Stimulated activated CD8-positive, alpha-beta memory T cell treated with anti-CD3 and anti-CD28 coated beads, Interleukin-12 subunit alpha, Interleukin-12 subunit beta, amount 100 ng/mL, for 24 hours (primary cell): Measurements from ENCODE around the gene NAGPA.

ENCODE experiments used
- DNase-seq: peaks from one replicate; pipeline ENCODE4 v3.0.0-alpha.2; 2020; ENCODE audit errors: extremely low read depth

The NAGPA gene

DNA sequence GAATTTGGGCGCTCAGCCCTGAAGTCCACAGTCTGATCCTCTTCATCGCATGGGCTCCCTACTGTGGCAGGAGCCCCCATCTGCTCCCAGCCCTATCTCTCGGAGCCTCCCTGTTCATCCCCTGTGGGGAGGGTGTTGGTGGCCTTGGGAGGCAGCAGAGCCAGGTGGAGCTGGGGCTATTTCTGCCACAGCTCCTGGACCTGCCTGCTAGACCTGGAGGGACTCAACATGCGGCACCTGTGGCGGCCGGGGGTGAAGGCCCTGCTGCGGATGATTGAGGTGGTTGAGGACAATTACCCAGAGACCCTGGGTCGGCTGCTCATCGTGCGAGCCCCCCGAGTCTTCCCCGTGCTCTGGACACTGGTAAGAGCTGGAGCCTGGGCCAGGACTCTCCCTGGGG, 30.5 kb downstream of the NAGPA start:
- DNase-seq = no peak

DNA sequence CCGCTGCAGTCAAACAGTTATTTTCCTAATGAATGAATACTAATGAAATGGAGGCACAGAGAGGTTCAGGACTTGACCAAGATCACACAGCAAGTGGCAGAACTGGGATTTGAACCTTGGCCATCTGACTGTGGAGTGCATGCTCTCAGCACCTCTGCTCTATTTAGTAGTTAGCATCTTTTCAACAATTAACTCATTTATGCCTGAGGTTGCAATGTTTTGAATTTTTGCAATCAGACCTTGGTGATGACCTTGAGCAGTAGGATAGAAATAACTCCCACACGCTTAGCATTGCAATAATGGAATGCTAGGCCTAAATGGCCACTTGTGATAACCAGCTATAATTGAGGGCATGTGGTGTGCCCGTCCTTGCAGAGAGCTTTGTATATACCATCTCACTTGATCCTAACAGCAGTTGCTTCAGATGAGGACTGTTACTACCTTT, 31.0 kb downstream of the NAGPA start:
- no peak for DNase-seq

DNA sequence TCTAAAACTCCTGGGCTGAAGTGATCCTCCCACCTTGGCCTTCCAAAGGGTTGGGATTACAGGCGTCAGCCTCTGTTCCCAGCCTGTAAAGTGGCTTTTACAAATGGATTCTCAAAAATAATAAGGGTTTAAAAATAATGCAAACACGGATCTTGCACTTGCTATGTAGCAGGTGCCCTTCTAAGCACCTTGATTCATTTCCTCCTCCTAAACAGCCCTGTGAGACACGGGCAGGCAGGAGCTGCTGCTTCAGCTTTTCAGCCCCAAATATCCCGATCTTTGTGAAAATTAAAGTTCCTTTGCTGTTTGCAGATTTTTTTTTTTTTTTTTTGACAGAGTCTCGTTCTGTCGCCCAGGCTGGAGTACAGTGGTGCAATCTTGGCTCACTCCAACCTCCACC, 31.7 kb downstream of the NAGPA start:
- no peak for DNase-seq

DNA sequence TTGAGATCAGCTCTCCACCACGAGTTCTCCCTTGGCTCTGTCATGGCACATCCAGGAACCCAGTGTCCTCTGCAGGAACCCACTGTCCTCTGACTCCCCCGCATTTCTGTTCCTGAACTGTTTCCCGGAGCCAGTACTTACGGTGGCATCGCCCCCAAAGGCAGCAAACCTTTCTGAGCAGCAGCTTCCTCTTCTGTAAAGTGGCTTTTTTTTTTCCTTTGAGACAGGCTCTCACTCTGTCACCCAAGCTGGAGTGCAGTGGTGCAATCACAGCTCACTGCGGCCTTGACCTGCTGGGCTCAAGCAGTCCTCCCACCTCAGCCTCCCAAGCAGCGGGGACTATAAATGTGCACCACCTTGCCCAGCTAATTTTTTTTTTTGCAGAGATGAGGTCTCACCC, 32.2 kb downstream of the NAGPA start:
- no peak for DNase-seq

DNA sequence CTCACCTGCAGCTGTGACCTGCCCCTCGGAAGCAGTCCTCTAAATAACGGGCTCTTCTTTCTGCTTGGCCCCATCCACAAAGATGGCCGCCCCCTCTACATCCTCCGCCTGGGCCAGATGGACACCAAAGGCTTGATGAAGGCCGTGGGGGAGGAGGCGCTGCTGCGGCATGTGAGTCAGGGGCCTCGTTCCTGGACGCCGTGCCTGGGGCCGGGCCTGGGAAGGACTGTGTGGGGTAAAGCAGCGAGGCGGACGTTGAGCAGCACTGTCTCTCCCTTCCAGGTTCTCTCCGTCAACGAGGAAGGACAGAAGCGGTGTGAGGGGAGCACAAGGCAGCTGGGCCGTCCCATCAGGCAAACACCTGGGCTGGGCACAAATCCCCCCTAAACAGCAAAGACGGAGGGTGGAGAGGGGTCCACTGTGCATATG, 33.1 kb downstream of the NAGPA start:
- no peak for DNase-seq

DNA sequence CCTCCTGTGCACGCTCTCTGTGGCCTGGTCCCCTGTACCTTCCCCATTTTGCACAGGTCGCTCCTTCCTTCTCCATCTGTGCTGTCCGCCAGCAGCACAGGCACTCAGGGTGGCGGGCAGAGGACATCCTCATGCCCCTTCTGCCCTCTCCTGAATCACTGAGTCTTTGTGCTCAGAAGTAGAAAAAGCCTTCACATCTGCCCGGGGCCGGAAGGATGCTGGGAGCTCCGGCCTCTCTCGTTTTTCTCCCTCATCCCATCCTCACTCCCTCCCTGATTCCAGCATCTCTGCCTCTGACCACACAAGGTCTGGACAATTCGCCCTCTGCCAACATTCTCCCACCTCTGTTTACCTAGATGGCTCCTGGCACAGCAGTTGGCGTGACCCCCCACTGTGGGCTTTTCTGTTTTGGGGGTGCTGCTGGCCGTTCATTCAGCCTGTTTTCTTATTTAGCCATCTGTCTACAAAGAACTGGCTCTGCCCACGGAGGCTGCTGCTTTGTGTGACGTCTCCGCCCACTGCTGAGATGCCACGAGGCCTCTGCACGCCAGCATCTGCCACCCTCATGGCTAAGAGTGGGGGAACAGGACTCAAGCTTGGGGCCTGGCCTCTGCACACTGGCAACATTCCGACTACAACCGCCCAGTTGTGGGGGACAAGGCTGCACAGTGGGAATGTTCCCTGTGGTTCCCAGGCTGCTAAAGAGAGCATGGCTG, 38.9 kb downstream of the NAGPA start:
- DNase-seq = no peak

DNA sequence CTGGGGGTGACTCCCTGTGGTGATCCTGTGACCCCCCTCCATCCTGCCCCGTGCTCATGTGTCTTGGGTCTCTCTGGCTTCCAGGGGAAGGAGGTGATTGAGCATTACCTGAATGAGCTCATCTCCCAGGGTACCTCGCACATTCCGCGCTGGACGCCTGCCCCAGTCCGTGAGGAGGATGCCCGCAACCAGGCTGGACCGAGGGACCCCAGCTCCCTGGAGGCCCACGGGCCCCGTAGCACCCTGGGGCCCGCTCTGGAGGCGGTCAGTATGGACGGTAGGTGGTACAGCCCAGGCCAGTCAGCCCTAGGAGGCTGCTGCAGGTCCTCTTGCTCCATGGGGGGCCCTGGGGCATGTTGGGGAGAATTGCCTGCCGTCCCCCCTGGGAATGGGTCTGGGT, 42.0 kb downstream of the NAGPA start:
- no peak for DNase-seq

DNA sequence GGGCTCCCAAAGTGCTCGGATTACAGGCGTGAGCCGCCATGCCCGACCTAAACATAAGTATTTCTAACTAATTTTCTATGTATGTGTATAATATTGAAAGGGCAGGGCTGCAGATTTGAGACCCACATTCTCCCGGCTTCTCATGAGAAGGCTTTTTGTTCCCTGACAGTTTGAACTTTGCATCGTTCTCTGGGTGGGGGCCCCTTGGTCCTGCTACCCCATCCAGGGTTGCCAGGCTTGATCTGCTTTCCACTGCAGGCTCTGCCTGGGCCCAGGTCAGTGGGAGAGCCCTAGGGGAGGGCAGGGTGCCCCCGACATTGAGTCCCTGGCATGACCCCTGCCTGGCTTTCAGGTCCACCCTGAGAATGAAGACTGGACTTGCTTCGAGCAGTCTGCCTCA, 43.3 kb downstream of the NAGPA start:
- DNase-seq = no peak

DNA sequence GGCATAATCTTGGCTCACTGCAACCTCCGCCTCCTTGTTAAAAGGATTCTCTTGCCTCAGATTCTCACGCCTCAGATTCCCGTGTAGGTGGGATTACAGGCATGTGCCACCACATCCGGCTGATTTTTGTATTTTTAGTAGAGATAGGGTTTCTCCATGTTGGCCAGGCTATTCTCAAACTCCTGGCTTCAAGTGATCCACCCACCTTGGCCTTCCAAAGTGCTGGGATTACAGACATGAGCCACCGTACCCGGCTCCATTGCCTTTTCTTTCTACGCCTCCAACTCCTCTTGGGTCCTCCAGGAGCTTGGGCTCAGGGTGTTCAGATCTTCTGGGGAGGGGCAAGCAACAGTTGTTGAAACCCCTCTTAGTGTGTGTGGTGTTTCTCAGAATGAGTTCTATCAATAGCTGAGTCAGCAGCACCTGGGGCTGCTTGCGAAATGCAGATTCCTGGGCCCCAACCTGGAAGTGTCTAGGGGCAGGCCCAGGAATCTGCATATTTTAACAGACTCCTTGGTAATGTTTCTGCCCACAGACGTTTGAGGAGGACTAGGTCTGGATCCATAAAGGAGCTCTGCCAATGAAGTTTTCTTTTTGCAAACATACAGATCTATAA, 44.2 kb downstream of the NAGPA start:
- no peak for DNase-seq

DNA sequence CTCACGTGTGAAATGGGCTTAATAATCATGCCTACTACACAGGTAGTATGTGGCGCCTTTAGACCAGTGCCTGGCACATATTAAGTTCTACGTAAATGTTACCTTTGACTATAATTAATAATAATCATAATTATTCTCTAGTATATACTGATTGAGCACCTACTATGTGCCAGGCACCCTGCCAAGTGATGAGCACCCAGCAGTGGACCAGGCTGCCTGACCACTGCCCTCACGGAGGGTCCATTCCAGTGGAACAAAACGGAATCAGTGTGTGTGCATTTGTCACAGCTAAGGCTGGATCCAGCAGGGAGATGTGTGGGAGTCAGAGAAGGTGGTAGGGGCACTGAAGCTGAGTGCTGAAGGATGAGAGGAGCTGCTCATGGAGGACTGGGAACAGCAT, 45.1 kb downstream of the NAGPA start:
- no peak for DNase-seq

DNA sequence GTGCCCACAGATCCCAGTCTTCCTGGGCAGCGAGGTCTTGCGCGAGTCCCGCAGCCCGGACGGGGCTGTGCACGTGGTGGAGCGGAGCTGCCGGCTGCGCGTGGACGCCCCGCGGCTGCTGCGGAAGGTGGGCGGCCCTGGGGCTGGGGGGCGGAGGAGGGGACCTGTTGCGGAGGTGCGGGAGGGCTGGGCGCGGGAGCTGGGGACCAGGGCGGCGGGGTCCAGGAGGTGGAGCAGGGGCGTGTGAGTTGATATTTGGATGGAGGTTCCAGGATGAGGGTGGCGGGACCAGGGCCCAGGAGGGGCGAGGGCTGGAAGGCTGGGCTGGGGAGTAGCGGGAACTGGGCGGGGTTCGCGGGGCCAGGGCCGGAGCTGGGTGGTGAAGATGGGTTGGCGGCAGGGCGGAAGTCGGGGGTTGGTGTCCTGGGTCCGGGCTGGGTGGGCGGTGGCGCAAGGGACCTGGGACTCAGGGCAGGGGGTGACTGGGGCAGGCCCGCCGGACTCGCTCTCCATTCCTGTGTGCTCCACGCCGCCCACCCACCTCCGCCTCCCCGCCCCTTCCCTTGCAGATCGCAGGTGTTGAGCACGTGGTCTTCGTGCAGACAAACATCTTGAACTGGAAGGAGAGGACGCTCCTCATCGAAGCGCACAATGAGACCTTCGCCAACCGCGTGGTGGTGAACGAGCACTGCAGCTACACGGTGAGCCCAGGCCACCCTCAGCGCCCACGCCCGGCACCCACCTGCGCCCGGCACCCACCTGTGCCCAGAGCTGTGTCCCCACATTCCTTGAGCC, 46.0 kb downstream of the NAGPA start:
- no peak for DNase-seq

DNA sequence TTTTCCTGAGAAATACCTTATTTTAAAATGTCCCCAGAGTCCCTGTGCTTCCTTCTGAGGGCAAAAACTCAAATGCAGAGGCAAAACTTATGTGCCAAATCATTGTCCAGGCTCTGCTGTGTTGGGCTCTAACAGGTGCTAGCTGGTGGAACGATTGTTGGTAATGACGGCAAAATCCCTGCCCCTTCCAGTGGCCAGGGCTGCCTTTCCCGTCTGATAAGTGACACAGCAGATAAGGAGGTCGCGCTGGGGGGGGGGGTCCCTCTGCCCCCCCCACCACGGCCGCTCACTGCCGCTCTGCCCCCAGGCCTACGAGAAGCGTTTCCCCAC, 46.5 kb downstream of the NAGPA start:
- no peak for DNase-seq

DNA sequence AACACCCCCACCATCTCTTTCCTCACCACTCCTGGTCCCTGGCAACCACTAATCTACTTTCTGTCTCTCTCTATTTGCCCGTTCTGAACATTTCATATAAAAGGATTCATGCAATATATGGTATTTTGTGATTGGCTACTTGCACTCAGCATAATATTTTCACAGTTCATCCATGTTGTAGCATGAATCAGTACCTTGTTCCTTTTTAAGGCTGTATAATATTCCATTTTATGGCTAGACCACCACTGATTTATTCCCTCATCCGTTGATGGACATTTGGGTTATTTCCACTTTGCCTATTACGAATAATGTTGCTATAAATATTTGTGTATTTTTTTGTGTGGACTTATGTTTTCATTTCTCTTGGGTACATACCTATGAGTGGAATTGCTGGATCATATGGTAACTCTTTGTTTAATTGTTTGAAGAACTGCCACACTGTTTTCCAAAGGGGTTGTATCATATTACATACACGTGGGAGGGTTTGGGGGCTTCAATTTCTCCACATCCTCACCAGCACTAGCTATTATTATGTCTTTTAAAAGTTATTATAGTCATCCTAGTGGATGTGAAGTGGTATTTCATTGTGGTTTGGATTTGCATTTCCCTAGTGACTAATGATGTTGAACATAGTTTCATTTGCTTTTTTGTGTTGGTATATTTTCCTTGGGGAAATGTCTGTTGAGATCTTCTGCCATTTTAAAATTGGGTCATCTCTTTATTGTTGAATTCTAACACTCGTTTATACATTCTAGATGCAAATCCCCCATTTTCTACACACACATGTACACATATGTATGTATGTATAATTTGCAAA, 49.4 kb downstream of the NAGPA start:
- no peak for DNase-seq

DNA sequence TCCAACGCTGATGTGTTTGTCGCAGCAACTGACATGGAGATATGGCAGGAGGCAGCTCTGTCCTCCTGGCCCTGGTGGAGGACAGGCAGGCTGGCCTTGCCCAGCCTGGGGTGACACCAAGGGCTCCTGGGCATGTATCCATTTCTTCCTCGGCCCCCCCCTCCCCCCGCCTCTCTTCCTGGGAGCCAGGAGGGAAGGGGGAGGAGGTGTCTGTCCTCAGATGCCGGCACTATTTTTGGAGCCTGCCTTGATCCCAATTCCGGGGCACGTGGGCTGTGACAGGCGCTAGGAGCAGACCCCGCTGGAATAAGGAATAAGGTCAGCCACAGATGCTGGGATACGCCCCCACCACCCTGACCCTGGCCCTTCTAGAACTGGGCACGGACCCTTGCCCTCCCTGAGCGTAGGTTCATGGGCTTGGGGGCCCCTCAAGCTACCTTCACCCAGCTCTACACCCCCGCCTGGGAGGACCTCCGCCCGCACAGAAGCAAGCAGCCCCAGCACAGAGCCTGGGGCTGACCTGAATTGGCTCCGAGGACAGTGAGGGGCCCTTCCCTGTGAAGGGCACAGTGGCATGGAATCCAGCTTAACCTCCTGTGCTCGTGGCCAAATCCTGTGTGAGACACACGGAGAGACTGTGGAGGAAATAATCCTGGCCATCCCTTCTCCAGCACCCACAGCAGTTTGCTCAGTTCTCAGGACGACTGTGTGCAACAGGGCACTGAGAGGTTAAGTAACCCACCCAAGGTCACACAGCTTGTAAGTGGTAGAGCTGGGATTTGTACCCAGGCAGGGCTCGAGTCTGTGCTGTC, 51.5 kb downstream of the NAGPA start:
- no peak for DNase-seq

DNA sequence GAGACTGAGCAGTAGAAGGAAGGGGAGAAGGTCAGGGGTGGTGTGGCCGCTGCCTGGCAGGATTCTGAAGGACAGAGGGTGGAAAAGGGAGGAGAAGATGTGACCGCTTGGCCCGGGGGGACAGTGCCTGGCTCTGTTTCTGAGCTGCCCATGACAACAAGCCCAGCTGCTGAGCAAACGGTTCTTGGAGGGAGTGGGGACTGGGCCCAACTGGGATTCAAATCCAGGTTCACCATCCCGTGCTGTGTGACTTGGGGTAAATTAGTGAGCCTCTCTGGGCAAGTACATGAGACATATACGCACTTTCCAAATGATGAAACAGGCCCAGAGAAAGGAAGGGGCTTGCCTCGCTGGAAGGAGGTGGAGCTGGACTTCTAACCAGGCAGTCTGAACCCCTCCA, 52.3 kb downstream of the NAGPA start:
- no peak for DNase-seq

DNA sequence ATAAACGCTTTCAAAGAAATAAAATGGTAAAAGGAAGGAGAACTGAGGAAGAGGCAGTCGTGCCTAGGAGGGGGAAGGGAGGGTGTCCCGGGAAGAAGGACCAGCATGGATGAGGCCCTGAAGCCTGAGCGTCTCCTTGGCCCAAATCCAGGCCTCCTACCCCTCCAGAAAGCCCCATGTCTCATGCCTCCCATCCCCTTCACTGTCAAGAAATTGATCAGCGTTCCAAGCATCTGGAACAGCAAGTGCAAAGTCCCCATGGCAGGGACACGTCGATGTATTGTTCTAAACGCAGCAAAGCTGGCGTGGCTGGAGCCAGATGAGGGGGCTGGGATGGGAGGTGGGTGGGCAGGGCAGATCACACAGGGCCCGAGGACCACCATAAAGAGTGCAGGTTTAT, 53.0 kb downstream of the NAGPA start:
- DNase-seq = no peak

DNA sequence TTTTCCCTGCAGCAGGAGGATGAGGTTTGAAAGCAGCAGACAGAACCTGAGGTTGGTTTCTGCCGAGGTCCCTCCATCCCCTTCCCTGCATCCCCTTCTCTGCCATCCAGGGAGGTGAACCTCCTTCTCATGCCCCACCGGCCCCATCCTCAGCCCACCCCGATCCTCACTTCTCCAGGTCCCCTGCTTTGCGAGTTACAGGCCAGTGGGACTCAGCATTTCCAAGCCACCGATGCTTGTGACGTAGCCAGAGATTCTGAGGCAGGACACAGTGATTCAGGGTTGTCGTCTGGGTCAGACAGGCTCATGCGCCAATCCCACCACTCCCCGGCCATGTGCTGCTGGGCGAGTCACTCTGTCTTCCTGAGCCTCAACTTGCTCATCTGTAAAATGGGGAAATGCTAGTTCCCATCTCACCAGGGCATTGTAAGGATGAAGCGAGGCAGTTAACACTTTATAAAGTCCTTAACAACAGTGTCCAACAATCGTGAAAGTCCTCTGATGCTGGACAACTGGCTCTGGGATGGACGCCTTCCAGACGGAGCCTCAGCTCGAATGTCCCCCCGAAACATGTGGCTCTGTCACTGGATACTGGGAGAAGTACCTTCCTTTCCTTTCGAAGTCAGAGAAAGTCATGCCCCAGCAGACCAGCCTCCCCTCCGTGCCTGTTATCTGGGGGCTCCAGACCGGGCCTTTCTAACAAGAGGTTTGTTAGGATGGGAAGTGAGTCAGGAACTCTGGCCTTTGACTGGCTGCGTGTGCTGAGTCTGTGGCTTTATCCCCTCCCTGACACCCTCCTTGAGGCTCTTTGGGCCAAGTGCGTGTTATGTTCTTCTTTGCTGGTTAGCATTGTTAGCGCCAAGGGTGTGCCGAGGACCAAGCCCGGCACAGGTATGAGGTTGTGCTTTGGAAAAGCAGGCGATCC, 53.7 kb downstream of the NAGPA start:
- DNase-seq = no peak

DNA sequence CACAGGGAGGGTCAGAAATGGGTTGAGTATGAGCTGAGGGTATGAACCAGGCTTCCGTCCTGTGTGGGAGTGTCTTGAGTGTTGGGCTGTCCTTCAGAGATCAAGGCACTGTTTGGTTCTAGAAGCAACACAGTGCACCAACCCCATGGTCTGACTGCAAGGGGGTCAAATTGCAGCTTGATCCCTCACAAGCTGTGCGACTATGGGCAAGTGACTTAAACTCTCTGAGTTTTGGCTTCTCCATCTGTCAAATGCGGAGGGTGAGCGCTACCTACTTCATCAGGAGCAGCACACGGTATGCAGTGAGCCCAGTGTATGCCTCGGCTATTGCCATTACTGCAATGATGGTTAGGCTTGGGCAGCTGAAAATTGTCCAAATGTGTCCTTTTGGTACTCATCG, 54.6 kb downstream of the NAGPA start:
- no peak for DNase-seq

DNA sequence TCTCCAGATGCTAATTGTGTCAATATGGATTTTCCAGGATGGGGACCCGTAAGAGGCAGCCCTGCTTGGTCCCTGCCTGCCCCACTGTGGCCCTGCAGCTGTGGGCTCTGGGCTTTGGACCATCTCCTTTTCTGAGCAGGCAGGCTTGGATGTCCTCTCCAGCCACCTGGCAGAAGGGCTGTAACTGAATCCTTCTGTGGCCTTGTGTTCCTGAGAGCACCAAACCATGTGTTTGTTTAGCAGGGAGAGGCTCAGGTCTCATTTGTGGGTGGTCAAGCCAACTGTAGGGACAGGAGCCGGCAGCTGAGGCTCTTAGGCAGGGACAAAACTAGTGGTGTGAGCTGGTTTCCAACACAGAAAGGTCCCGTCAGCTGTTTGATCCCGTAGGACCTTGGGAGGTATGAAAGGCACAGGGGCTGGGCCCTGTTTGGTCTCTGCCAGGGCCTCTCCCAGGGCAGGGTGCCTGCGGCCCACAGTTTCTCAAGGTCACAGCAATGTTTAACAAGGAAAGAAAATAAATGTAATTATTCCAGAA, 57.1 kb downstream of the NAGPA start:
- no peak for DNase-seq

DNA sequence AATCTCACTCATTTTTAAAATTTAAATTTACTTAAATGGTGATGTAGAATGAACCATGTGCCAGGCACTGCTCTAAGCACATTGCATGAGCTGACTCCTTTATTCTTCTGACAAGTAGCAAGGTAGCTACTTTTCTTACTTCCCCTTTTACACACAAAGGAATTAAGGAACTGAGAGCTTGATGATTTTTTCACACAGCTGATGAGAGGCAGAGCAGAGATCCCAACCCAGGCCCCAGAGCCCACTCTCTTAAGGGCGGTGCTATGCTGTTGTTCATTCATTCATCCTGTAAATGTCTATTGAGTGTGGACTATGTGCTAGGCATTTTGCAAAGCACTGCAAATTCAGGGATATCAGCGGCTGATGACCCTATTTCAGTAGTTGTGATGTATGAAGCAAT, 57.7 kb downstream of the NAGPA start:
- DNase-seq = no peak
